Islet precursor cell (in vitro differentiated cells): ENCODE measurements around the gene CLIC4.
A peak's percentile ranks its signal among the peaks of the same experiment; 100 is the strongest.
"Not testable (repeated sequence)": the region's sequence is repeated elsewhere in the genome, so short reads cannot be mapped to it uniquely, and the experiment has no call there.

ENCODE experiments used
- DNase-seq: peaks from one replicate; pipeline ENCODE4 v3.0.0-alpha.2; 2018

CLIC4 gene

GRCh38 chr1:24720152-24720551 lies 25.1 kb upstream of the CLIC4 start:
- peak; percentile 83 for DNase-seq

GRCh38 chr1:24721533-24721932 lies 23.7 kb upstream of the CLIC4 start:
- no peak for DNase-seq

- DNase-seq: not testable (repeated sequence)
Observed at GRCh38 chr1:24722073-24723035, 22.9 kb upstream of the CLIC4 start.

- peak; percentile 83 for DNase-seq
Observed at GRCh38 chr1:24724345-24725208, 20.7 kb upstream of the CLIC4 start.

- DNase-seq: peak; percentile 89
Observed at GRCh38 chr1:24725209-24725651, 20.0 kb upstream of the CLIC4 start.

- no peak for DNase-seq
Observed at GRCh38 chr1:24726741-24727140, 18.5 kb upstream of the CLIC4 start.

- DNase-seq: peak; percentile 91
Observed at GRCh38 chr1:24727501-24728216, 17.6 kb upstream of the CLIC4 start.

- DNase-seq: no peak
Observed at GRCh38 chr1:24728982-24729381, 16.3 kb upstream of the CLIC4 start.

- no peak for DNase-seq
Observed at GRCh38 chr1:24732186-24732885, 12.9 kb upstream of the CLIC4 start.

- not testable (repeated sequence) for DNase-seq
Observed at GRCh38 chr1:24733342-24733741, 11.9 kb upstream of the CLIC4 start.

- no peak for DNase-seq
Observed at GRCh38 chr1:24735156-24735508, 10.1 kb upstream of the CLIC4 start.

GRCh38 chr1:24735509-24736375 lies 9.5 kb upstream of the CLIC4 start:
- peak; percentile 79 for DNase-seq

- DNase-seq: no peak
Observed at GRCh38 chr1:24737368-24738117, 7.7 kb upstream of the CLIC4 start.

- no peak for DNase-seq
Observed at GRCh38 chr1:24739241-24739640, 6.0 kb upstream of the CLIC4 start.

GRCh38 chr1:24742090-24742938 lies 2.9 kb upstream of the CLIC4 start:
- DNase-seq: peak; percentile 86

GRCh38 chr1:24743404-24744211 lies 1.6 kb upstream of the CLIC4 start:
- peak; percentile 96 for DNase-seq

- peak; percentile 66 for DNase-seq
Observed at GRCh38 chr1:24745711-24746413, 615 bp downstream of the CLIC4 start.
